ENCODE measurements around the gene NOS3. TPM values are rescaled to one million over a fixed set of nuclear protein-coding genes. Genes with fewer than 3 reads are reported as not detected.

Gene NOS3
- total and polyA plus RNA-seq, 2 experiments from 2014 or later = 2.6 to 6.1 TPM

DNA sequence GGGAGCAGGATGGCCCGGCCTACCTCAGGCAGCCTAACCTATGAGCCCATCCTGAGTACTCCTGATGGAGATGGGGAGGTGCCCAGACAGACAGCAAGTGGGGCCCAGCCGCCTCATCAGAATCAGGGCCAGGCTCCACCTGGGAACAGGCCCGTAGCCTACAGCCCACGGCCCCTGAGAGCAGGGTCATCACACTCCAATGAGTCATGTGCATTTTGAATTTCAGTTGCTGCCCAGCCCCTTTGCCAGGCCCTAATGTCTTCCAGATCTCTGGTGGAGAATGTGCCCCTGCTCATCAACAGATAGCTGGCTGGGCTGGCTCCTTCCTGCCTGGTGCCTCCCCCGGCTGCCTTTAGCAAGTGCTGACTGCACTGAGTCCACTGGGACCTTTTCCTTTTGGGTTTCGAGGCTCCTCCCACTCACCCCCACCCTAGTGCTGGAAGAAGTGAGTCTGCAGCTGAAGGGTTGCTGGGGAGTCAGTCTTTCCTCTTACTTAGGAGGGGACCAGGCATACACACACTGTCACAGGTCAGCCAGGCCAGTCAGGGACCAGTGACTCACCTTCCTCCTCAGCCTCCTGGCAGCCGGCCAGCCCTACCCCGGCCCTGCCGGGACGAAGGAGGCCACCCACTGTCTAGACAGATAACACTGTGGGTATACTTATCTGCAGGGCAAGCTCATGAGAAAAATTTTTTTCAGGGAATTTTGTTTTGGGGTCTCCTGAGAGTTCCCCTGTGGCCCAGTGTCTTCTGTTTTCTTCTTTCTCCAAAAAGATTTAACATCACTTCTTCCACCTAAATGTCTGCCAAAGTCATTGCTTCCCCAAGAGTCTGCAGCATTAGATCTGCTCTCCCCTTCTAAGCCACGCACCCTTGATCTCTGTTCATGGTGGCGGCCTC, 48.4 kb downstream of the NOS3 start (continued):
- TF ChIP-seq ZNF331 (CRISPR knock-in tag; IDR thresholded peaks at IDR 0.05; ENCODE audit: low read depth) (no peak), CREB1 (CRISPR knock-in tag; IDR thresholded peaks at IDR 0.05; ENCODE audit: low read depth) (no peak), POLR2AphosphoS5 (IDR thresholded peaks at IDR 0.05; ENCODE audit: low read depth) (no peak), STAT1 (IDR thresholded peaks at IDR 0.05; ENCODE audit: unreplicated experiment) (no peak), ZNF114 (CRISPR knock-in tag; IDR thresholded peaks at IDR 0.05) (no peak), JUNB (IDR thresholded peaks at IDR 0.05; ENCODE audit: unreplicated experiment) (no peak), NANOG (IDR thresholded peaks at IDR 0.05; ENCODE audit: borderline replicate concordance) (no peak)
- TF ChIP-seq, protein P1, sequence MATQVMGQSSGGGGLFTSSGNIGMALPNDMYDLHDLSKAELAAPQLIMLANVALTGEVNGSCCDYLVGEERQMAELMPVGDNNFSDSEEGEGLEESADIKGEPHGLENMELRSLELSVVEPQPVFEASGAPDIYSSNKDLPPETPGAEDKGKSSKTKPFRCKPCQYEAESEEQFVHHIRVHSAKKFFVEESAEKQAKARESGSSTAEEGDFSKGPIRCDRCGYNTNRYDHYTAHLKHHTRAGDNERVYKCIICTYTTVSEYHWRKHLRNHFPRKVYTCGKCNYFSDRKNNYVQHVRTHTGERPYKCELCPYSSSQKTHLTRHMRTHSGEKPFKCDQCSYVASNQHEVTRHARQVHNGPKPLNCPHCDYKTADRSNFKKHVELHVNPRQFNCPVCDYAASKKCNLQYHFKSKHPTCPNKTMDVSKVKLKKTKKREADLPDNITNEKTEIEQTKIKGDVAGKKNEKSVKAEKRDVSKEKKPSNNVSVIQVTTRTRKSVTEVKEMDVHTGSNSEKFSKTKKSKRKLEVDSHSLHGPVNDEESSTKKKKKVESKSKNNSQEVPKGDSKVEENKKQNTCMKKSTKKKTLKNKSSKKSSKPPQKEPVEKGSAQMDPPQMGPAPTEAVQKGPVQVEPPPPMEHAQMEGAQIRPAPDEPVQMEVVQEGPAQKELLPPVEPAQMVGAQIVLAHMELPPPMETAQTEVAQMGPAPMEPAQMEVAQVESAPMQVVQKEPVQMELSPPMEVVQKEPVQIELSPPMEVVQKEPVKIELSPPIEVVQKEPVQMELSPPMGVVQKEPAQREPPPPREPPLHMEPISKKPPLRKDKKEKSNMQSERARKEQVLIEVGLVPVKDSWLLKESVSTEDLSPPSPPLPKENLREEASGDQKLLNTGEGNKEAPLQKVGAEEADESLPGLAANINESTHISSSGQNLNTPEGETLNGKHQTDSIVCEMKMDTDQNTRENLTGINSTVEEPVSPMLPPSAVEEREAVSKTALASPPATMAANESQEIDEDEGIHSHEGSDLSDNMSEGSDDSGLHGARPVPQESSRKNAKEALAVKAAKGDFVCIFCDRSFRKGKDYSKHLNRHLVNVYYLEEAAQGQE (IDR thresholded peaks at IDR 0.05; ENCODE audit: unreplicated experiment) = no peak

DNA sequence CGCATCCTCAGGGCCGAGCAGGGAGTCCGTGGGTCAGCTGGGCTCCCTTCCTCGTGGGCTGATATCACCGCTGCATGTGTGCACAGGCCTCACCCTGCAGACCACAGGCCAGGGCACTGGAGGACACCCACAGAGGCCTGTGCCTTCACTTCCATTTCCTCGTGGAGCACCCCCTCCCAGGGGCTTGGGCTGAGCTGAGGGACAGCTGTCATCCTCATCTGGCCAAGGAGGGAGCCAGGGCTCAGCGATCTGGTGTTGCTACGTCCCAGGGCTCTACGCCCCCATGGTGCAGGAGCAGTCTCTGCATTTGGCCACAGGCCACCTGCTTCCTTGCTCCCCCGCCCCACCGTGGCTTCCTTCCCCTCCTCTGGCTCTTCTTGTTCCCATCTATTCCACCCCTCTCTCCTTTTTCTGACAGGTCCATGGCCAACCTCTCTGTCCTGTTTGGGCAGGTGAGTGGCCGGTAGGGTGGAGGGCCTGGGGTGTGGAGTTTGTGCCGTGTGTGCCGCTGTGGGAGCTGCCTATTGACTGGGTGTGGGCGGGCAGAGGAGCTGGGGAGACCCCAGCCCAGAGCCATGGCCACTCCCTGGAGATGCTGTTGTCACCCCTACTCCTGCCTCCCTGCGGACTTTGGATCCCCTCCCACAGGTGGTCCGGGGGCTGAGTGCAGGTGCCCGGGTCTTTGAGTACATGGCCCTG, 49.2 kb downstream of the NOS3 start:
- Histone ChIP-seq H3K4me1 (ENCODE audit: insufficient read depth) (no peaks in the 10 kb centered on the region), H4K20me1 (replicated peaks; ENCODE audit: insufficient read depth) (no peaks in the 10 kb centered on the region), H3K9me2 (ENCODE audit: insufficient read depth) (no peaks in the 10 kb centered on the region), H3K27ac (ENCODE audit: low read depth) (no peak overlapping the region), H3F3A (replicated peaks; ENCODE audit: low read depth) (no peaks in the 10 kb centered on the region), H2AFZ (no peak overlapping the region), H3K79me2 (replicated peaks; ENCODE audit: insufficient read depth) (no peaks in the 10 kb centered on the region), H3K4me3 (no peak overlapping the region), H3K4me2 (no peak overlapping the region), H3K36me3 (ENCODE audit: insufficient read depth) (no peaks in the 10 kb centered on the region), H3K27me3 (ENCODE audit: insufficient read depth) (no peaks in the 10 kb centered on the region)
- Mint-ChIP-seq H3K27me3 (ENCODE audit: insufficient read depth, low read depth, poor library complexity) (peaks cover 15% of the 10 kb centered on the region), H3K4me3 (no peak overlapping the region), H3K27ac (no peak overlapping the region), H3K9me3 (no peaks in the 10 kb centered on the region), H3K36me3 (ENCODE audit: low read depth) (peaks cover 6% of the 10 kb centered on the region; the same call in 1 of the 3 replicates), H3K4me1 (peaks cover 2% of the 10 kb centered on the region; the same call in 1 of the 3 replicates)
- ATAC-seq (peak; percentile 44), DNase-seq (ENCODE audit: low spot score) (no peak)
- TF ChIP-seq POLR2AphosphoS5 (IDR thresholded peaks at IDR 0.05; ENCODE audit: low read depth) (no peak), EZH2phosphoT487 (IDR thresholded peaks at IDR 0.05; ENCODE audit: unreplicated experiment) (no peak), STAT1 (IDR thresholded peaks at IDR 0.05; ENCODE audit: unreplicated experiment) (no peak), NANOG (IDR thresholded peaks at IDR 0.05; ENCODE audit: borderline replicate concordance) (no peak), ZNF331 (CRISPR knock-in tag; IDR thresholded peaks at IDR 0.05; ENCODE audit: low read depth) (no peak), CREB1 (CRISPR knock-in tag; IDR thresholded peaks at IDR 0.05; ENCODE audit: low read depth) (no peak), EZH2 (IDR thresholded peaks at IDR 0.05; ENCODE audit: low read depth, unreplicated experiment) (no peak), ZNF114 (CRISPR knock-in tag; IDR thresholded peaks at IDR 0.05) (no peak)
- TF ChIP-seq, protein P2, sequence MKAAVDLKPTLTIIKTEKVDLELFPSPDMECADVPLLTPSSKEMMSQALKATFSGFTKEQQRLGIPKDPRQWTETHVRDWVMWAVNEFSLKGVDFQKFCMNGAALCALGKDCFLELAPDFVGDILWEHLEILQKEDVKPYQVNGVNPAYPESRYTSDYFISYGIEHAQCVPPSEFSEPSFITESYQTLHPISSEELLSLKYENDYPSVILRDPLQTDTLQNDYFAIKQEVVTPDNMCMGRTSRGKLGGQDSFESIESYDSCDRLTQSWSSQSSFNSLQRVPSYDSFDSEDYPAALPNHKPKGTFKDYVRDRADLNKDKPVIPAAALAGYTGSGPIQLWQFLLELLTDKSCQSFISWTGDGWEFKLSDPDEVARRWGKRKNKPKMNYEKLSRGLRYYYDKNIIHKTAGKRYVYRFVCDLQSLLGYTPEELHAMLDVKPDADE (IDR thresholded peaks at IDR 0.05) = no peak
- TF ChIP-seq, protein P3, sequence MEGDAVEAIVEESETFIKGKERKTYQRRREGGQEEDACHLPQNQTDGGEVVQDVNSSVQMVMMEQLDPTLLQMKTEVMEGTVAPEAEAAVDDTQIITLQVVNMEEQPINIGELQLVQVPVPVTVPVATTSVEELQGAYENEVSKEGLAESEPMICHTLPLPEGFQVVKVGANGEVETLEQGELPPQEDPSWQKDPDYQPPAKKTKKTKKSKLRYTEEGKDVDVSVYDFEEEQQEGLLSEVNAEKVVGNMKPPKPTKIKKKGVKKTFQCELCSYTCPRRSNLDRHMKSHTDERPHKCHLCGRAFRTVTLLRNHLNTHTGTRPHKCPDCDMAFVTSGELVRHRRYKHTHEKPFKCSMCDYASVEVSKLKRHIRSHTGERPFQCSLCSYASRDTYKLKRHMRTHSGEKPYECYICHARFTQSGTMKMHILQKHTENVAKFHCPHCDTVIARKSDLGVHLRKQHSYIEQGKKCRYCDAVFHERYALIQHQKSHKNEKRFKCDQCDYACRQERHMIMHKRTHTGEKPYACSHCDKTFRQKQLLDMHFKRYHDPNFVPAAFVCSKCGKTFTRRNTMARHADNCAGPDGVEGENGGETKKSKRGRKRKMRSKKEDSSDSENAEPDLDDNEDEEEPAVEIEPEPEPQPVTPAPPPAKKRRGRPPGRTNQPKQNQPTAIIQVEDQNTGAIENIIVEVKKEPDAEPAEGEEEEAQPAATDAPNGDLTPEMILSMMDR (conservative IDR thresholded peaks at IDR 0.05; ENCODE audit: low read depth in 2 of 2) = no peak
- TF ChIP-seq, protein P1 (IDR thresholded peaks at IDR 0.05; ENCODE audit: unreplicated experiment) = no peak

Measured in GM23338 (cell line).